Hippocampal formation (tissue), 2 donors: Measurements from ENCODE around the gene ZNF385C.
A peak's percentile ranks its signal among the peaks of the same experiment; 100 is the strongest.
"Not testable (repeated sequence)": the region's sequence is repeated elsewhere in the genome, so short reads cannot be mapped to it uniquely, and the experiment has no call there.

Experiments
- DNase-seq, 2 donors: peaks; one replicate each; lab custom pipeline; 2025; lab: John Stamatoyannopoulos, UW

Gene ZNF385C

DNA sequence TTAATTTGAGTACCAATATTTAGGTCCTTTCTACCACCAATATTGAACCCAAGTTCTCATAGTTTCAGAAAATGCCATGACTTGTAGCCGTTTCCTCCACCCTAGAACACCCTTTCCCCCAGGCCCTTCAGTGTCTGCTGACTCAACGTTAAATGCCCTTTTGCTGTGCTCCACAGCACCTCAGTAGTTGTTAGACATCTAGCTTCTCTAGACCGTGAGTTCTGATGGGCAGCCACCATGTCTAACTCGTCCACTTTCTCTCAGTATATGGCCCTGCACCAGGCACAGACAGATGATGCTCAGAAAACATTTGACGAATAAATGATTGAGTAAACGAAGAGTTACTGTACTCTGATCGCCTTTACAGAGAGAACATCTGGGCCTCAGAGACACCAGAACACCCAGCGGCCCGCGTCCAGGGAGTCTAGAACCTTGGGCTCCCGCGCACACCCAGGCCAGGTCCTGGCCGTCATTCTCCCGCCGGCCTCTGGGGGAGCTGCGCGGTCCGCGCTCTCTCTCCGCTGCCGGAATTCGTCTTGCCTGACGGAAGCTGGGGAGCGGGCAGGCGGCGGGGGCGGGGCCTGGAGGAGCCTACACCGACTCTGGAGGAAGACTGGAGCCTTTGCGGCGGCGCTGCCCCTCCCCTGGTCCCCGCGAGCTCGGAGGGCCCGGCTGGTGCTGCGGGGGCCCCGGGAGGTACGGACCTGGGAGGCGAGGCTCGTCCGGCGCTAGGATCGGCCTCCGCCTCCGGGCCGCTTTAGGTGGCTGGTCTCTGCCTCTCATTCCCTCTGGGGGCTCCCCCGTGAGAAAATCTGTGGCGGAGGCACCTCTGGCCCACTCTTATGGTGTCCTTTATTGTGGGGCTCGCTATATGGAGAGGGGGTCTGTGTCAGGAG, 78.5 kb downstream of the ZNF385C start, which contains the start of gene NKIRAS2:
NKIRAS2 (plus strand) TSS at position 582 of the 896 bp plus-strand sequence. CDS start 1,488 bp downstream, outside the sequence.
- DNase-seq = peak; percentile 84 to 86

DNA sequence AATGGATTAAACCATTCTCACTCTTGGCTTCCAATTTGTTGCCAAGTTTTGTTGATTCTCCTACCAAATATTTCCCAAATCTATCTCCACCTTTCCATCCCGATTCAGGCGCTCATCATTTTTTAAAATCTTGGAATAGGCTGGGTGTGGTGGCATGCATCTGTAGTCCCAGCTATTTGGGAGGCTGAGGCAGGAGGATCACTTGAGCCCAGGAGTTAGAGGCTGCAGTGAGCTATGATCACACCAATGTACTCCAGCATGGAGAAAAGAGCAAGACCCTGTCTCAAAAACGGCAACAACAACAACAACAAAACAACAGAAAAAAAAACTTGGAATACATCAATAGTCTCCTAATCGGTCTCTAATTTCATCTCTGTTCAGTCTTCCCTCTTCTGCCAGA, 79.3 kb downstream of the ZNF385C start:
- no peak for DNase-seq

DNA sequence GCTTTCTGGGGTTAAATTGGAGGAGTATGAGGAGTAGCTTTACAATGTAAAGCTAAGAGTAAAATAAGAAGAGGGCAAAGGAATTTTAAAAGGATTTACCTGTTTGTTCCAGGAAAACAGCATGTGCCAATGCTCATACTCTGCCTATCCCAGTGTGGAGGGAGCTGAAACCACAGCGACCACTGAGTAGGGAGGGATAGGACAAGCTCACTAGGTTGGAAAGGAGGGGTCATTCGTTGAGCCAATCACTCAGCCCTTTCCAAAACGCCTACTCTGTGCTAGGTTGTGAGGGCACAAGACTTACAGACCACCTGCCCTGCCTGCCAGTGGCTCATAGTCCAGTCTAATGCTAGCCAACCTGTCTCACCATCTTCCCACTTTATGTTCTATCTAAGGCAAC, 79.9 kb downstream of the ZNF385C start:
- no peak for DNase-seq

DNA sequence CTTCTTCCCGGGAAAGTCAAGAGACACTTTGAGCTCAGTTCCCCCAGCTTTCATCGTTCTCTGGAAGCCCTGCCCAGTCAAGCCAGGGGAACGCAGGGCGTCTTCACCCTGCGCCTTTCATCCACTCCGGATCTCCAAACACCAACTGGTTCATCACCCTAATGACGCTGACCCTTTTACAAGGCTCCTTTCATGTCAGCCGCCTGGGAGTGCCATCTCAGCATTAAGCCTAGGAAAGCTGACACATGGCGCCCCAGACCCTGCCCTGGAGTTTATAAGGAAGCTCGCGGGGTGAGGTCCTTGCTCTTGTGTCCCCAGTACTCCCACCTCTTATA, 80.4 kb downstream of the ZNF385C start:
- no peak for DNase-seq

DNA sequence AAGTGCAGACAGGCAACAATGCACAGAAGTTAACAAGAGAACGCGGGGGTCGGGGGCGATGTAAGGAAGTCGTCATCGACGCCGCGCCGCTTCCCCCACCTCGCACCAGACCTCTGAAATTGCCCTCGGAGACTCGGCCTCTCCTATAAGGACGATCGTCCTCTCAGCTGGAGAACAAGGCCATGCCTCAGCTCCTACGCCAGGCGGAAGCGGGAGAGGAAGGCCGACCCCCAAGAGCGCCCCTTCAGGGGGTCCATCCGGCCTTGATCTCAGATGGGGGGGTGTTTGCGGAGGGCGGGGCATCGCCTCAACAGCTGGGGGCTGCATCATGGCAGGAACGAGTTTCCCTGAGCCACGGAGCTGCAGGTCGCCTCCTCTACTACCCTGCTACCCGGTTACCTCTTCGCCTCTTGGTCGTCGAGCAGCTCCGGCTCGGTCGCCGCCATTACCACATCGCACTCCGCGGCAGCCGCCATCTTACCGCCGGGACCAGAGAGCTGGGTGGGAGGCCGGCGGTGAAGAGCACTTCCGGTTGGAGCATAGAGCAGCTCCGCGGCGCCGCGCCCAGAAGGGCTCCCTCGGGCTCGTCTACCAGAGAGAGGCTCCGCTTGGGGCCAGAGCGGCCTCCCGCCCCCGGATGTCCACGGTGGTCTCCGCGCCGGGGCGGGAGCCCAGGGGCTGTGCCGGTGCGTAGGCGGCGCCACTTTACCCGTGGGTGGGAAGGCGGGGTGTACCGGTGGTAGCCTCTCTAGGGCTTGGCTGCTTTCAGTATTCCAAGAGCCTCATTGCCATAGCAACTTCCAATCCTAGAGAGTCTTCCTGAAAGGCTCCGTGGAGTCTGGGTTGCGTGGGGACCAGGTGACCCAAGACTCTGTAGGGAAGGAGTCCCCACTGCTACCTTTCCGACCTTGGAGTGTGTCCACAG, 81.1 kb downstream of the ZNF385C start, which contains the start of gene DNAJC7:
DNAJC7 (minus strand) TSS at position 499 of the 925 bp plus-strand sequence; CDS start at position 476, 23 bp downstream.
- DNase-seq = peak; percentile 85 to 93

DNA sequence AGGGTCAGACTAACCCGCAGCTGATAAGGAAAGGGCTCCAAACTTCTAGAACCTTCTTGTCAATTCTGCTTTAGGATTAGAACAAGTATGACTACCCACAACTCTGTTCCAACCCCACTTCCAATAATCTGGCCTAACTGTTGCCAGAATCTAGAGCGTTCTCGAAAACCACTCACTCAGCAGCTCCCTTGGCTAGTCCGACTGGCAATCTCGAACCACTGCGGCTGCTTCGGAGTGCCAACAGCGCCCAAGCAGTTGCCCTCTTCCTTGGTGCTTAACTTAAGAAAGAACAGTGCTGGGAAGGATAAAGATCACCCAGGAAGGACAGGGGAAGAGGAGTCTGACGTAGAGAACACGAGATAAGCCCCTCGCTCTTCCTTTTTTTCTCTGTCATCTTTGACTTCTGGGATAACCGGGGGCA, 81.9 kb downstream of the ZNF385C start:
- DNase-seq = no peak

DNA sequence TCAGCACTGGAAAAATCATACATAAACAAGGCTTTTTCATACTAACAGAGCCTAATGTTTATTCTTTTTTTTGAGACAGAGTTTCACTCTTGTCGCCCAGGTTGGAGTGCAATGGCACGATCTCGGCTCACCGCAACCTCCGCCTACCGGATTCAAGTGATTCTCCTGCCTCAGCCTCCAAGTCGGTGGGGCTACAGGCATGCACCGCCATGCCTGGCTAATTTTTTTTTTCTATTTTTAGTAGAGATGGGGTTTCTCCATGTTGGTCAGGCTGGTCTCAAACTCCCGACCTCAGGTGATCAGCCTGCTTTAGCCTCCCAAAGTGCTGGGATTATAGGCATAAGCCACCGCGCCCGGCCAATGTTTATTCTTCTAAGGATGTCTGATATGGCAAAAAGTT, 84.5 kb downstream of the ZNF385C start:
- not testable (repeated sequence) for DNase-seq

DNA sequence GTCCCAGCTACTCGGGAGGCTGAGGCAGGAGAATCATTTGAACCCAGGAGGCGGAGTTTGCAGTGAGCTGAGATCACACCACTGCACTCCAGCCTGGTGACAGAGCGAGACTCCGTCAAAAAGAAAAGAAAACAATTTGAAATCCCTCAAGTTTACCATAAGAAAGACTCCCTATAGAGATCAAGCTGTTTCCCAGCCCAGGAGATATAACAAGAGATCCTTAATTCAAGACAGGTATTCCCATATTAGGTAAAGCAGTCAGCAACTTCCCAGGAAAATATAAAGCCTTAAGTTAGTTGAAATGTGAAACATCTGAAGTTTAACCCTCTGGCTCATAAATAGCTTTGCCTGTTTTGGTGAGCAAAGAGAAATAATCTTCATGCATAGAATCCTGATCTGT, 85.9 kb downstream of the ZNF385C start:
- not testable (repeated sequence) for DNase-seq

DNA sequence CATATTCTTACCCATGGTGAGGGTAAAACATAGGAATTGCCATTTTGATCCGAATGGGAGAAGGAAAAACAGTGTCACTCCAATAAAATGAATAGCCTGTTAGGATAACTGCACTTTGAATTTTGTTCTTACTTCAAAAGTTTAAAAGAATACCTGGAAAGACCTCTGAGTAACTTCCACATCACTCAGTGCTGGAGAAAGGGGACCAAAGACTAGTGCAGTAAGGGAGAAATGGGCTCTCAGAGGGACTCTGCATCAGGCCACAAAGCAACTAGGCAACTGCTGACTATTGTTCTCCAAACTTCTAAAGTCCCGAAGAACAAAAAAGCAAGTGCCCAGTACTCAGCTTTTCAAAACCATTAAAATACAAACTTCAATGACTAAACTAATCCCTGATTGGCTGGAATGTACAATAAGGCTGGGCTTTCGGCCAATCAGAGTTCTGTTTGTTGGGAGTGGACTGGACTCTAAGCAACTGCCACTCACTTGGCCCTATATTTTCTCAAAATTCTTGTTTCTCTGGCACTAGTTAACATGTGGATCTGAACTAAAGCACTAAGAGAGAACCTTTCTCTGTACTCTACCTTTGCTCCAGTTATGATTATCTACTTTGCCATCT, 87.3 kb downstream of the ZNF385C start:
- no peak for DNase-seq

DNA sequence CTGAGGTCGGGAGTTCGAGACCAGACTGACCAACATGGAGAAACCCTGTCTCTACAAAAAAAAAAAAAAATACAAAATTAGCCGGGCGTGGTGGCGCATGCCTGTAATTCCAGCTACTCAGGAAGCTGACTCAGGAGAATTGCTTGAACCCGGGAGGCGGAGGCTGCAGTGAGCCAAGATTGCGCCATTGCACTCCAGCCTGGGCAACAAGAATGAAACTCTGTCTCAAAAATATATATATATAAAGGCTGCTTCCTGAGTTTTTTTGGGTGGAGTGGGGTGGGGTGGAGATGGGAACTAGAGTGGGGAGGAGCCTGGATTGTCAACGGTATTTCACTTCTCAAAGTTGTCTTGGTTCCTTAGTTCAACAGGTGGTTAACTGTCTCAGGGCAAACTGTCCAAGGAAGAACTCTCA, 88.0 kb downstream of the ZNF385C start:
- not testable (repeated sequence) for DNase-seq

DNA sequence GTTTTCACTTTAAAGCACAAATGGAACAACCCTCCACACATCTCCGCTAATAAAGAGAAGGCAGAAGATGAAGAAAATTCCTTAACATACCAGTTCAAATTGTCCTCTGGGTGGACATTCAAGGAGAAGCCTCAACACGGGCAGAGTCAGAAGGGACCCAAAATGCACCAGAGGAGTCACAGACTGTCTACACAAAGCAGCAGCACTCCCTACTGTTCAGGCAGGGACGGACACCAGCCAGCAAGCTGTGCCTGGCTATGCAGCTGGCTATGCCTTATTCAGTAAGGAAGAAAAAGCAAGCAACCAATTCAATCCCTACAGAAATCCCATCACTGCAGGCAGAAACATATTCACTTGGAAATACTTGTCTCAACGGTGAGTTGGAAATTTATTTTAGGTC, 89.1 kb downstream of the ZNF385C start:
- DNase-seq = peak; percentile 72 to 84

DNA sequence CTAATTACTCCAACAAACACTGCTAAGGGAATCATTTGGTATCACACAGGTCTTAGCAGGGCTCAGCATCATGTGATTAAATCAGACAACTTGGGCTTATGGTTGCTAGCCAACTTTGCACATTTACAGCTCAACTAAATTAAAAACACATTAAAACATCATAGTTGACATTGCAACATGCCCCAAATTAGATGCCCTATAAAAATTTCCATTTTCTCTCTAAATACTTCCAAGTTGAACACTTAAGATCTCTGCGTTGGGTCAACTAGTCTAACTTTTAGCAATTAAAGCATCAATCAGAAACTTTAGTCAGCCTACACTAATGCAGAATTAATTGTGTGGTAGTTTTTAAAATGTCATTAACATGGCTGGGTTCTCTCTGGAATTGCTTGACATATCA, 93.1 kb downstream of the ZNF385C start:
- no peak for DNase-seq

DNA sequence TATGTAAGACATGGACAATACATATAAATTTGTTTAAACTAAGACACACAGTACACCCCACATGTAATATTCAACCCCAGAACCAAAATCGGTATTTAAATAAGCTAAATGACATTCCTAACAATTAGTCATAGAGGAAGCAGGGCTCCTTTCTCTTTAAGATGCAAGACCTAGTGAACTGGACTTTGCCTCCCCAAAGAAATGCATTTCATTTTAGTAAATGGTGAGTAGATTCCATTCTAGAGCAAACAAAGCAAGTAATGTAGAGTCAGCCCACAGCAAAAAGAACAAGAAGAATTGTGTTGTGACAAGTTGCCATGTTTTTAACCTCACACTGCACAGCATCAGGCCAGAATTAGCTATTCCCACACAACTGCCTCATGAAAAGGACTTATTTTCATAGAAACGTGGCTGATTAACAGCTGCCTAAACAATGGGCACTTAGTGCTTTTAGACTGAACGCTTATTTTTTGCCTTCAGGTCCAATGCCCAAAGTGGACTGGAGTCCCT, 95.4 kb downstream of the ZNF385C start:
- DNase-seq = peak in 1 of 2 donors; percentile 50

DNA sequence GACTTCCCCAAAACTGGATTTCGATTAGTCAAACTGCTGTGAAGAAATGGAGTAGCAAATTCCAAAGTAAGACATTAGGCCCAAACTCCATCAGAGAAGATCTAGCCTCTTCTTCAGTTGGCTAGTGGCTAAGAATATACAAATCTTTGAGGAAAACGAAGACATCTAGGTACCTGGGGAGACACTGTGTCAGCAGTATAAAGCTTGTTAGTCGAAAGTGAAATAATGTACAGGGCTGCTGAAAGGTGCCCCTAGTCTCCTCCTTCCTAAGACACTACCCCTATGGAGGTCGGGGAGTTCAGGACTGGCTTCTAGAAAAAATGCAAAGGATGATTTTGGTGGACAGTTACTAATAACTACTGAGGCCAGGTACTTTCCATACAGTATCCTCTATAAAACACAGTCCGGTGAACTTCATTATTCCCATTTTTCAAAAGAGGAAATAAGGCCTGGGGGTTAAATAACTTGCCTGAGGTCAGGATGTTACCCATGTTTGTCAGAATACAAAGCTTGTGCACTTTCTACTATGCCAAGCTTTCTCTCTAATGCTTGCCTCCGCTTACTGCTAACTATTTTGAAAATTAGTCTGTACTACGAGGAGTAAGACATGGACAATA, 96.0 kb downstream of the ZNF385C start:
- no peak for DNase-seq

DNA sequence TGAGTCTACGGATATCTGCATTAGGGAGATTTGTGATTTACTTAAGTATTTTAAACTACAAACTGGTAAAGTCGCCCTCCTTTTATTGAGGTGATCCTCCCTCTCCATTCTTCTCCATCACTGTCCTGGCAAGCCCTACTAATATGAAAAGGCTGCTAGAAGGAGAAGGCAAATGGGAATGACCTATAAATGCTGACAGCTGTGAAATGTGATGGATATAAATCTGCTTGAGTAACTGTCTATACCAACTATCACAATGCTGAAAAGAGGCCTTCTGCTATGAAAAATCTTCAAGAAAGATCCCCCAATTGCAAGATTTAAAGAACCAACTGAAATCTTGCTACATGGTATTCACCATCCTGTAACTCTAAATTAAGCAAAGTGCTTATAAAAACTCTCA, 96.5 kb downstream of the ZNF385C start:
- no peak for DNase-seq

DNA sequence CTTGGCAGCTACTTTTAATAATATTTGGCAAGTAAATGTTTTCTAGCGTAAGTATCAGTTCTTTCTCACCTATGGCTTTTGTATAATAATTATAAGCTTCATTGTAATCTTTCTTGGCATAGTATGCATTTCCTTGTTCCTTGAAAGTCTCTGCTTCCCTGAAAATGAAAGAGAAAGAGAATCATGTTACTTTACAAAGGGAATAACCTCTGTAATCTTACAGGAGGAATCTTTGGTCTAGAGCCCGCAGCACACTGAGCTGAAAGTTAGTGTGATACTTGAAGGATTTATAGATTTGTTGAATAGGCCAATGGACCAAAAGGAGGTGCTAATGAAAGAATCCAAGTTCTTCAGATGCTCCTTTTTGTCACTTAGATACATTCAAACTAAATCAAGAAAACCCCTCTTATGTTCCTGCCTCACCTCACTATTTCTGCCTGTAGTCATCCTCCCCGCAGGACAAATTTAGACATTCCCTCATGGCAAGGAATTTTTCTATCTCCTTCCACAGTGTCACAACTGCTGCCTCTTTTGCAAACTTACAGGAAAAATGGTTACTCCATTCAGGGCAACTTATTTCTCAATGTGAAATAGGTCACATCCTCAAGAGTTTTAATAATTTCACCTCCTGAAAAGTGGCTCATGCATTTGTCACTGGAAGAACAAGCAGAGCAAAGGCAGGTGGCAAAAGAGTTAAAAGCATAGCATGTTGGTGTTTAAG, 97.7 kb downstream of the ZNF385C start:
- DNase-seq = no peak

DNA sequence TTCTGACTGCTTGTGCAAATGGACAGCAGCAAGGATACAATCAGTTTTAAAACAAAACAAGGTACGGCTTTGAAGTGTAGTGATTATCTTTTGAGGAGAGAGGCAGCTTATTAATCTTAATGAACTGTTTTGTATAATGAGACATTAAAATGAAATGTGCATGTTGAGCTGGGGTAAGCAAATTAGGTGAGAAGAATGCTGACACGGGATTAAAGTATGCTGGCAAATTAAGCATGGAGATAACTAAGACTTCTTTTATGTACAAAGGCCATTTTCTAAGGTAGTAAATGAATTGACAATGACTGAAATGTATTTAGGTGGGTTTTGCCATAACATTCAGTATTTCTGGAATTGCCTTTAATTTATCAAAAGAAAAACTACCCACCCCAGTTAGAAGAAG, 99.8 kb downstream of the ZNF385C start:
- DNase-seq = no peak

DNA sequence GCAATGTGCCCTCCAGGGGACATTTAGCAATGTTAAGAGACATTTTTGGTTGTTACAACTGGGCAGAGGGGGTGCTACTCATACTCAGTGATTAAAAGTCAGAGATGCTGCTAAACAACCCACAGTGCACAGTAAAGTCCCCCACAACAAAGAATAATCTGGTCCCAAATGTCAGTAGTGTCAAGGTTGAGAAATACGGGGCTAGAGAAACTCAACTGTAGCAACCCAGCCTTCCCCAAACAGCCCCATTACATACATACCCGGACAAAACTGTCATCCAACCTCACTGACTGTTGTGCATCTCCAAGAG, 101.5 kb downstream of the ZNF385C start:
- no peak for DNase-seq

DNA sequence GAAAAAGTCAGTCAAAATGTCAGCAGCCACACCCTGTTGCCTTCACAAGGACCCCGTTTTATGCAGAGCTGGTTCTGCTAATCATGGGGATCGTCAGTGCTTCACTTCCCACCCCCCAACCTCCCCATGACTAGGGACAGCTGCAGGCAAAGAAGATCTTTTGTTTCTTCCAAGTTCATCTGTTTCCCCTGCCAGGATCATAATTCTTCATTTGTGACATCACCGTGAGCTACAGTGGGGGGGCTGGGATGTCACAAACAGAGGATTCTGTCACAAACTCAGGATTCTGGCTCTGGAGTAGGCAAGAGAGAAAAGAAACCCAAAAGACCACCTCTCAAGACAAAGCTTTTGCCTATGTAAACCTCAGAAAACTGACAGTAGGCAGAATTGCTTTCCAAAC, 105.7 kb downstream of the ZNF385C start:
- peak; percentile 78 to 84 for DNase-seq

DNA sequence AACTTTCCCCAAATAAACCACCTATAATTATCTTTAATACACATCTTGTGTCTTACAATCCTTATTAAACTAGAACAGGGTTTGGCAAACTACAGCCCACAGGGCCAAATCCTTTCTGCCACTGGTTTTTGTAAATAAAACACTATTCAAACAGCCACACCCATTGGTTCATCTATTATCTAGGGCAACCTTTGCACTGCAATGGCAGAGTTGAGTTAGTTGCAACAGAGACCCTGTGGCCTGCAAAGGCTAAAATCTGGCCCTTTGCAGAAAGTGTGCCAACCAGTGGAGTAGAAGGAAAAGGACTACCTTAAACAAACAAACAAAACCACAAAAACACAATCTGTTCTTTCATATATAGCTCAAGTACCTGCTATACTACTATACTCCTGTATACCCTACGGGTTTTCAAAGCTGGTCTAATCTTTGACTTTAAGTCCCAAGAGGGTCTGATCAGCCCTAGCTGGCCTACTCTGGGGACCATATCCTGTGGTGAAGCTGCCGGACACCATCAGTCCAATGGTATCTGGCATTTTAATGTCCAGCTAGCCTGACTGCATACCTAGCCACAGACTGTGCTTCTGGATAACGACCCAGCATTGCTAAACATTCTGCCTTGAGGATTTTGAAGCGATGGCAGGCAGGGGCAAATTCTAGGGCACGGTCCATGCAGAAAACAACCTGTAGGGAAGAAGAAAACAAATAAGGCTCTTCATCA, 108.4 kb downstream of the ZNF385C start:
- no peak for DNase-seq
